Activated T-cell treated with anti-CD3 and anti-CD28 coated beads for 48 hours (primary cell): ENCODE measurements around the gene TTC28.

Source experiments
- DNase-seq: peaks from one replicate; pipeline ENCODE4 v3.0.0-alpha.2; 2020; ENCODE audit warnings: low read depth

Gene TTC28

GRCh38 chr22:27961680-27962079 lies 718.0 kb downstream of the TTC28 start:
- DNase-seq: no peak

DNA sequence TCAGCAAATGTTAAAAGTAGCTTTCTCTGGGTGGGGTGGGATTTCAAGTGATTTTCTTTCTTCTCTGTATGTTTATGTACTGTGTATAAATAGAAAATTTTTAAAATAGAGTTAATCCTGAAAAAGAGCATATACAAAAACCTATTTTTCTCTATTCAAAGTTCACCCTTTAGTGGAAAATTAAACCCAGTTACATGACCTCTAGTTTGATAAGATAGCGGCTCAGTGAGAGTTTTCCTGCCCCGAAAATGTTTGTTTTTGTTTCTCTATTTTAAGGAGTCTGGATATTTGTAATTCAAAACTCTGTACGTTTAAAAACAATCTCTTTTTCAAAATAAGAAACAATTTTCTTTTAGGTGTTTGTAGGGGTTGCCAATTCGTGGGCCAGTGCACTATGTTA lies 718.5 kb downstream of the TTC28 start:
- DNase-seq: no peak

- no peak for DNase-seq
Measured at GRCh38 chr22:27959335-27960090, 720.1 kb downstream of the TTC28 start.

DNA sequence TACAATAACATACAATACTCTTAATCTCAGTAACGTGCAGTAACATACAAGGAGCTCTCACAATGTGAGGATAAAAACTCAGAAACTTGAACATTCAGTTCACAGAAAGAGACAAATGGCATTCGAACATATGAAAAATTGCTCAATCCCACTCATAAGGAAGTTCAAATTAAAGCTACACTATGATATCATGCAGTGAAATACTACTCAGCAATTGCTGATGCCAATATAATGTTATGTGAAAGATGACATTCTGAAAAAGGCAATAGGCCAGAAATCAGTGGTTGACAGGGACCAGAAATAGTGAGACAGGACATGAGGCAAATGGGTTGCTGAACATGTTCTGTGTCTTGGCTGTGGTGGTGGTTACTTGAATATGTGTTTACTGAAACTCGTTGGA lies 726.9 kb downstream of the TTC28 start:
- no peak for DNase-seq

- DNase-seq: no peak
Measured at GRCh38 chr22:27952091-27952490, 727.5 kb downstream of the TTC28 start.

DNA sequence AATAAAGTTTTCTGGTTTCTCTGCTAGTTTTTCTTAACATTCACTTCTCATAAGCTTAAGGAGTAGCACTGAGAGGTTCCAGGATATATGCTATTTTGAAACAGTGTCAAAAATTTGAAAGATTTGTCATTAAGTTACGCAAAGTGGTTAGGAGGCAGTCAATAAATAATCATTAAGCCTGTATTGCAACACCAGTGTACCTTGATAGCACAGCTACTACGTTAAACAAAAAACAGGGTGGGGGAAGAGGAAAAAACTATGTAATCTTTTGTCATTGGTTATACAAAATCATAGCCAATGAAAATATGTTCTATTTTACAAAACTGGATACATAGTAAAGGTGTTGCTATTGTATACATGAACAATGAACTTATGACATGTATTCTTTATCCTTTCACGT lies 730.2 kb downstream of the TTC28 start:
- DNase-seq: no peak

DNA sequence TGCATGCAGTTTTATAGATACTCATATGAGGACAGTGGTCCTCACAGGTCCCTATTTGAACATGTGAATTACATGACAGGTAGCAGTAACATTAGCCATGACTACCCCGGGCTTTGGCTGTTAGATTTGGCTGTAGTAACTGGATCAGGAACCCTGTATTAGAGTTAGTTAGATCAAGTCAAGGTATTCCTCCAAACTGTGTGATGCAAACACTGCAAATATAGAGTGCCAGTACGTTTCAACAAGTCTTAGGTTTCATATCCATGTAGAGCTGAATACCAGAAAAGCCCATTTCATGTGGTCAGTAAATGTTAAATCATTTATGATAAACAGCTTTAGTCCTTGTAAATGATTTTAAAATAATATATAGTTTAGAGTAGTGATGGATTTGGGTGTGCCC lies 731.1 kb downstream of the TTC28 start:
- no peak for DNase-seq

- no peak for DNase-seq
Measured at GRCh38 chr22:27947448-27947847, 732.2 kb downstream of the TTC28 start.

- no peak for DNase-seq
Measured at GRCh38 chr22:27941143-27941542, 738.5 kb downstream of the TTC28 start.

DNA sequence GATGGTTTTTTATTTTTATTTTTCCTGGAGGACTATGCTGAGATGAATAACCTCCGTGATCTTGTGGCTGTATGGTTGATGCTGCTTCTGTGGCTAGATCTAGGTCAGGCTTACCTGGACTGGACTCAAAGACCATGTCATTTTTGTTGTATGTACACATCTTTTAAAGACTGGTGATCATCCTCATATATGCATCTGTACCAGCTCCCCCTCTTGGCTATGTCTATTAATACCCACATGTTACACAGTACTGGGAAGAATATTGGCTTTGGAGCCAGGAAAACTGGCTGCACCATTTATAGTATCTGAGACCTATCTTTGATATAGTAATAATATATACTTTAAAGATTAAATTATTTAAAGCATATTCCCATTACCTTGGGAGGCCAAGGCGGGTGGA lies 742.2 kb downstream of the TTC28 start:
- DNase-seq: no peak

- no peak for DNase-seq
Measured at GRCh38 chr22:27935897-27936296, 743.7 kb downstream of the TTC28 start.

- DNase-seq: no peak
Measured at GRCh38 chr22:27934069-27934468, 745.6 kb downstream of the TTC28 start.

DNA sequence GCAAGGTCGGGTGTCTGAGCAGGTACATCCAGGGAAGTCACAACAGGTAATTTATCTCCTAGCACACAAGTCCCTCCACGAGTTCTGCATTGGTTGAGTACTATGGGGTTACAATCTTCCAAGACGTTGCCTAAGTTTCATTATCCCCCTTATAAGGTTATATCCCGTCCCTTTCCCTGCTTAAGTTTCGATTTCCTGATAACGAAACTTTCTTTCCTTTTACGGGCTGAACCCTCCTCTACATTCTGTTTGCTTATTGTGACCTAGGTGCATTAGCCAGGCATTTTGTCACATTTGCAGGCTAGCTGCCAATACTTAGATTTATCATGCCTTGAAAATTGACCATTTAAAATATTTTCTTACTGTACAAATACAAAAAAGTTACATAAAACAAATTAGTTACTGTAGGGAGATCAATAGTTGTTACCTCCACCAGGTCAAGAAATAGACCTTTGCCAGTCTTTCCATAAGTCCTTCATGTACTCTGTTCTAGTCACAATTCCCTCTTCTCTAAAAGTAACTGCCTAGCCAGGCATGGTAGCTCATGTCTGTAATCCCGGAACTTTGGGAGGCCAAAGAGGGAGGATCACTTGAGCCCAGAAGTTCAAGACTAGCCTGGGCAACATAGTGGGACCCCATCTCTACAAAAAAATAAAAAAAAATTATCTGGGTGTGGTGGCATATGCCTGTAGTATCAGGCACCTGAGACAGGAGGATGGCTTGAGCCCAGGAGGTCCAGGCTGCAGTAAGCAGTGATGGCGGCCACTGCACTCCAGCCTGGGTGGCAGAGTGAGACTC lies 746.3 kb downstream of the TTC28 start:
- no peak for DNase-seq

DNA sequence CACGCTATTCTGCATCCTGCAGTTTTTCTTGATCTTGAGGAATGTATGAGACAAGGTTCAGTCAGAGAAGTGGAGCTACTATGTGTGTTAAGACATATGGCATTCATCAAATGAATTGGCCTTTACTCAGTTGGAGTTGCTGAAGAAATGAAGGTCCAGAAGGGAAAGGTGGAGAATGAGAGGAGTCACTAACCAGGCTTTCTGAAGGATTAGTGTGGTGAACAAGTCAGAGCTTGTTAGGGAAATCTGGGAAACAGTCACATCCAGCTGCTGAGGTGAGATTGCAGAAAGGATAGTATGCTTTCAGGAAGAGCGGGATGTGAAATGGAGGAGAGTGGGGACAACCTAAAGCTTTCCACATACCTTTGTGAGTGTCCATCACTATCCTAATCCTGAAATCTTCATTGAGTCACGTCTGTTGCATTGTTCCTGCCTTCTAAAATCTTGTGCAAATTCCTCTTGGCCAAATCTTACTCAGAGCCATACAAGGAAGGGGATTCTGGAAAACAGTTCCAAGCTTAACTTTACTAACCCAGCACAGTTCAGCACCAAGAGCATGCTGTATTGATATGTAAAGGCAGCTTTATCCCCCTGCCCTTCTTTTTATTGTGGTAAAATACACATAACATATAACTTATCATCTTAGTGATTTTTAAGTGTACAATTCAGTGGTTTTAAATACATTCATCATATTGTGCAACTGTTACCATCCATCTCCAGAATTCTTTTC lies 749.1 kb downstream of the TTC28 start:
- no peak for DNase-seq
